HepG2 (cell line): Measurements from ENCODE around the gene IGF2. TPM values are rescaled to one million over a fixed set of nuclear protein-coding genes. Genes with fewer than 3 reads are reported as not detected.

Source experiments
- DDIT3 ChIP-seq: sonication (generic); formaldehyde crosslinking; IDR thresholded peaks from 2 replicates; pipeline ENCODE4 v1.4.0; 2020; ENCODE audit warnings: mild to moderate bottlenecking, missing genetic modification reagents
- ELF4 ChIP-seq: sonication (generic); formaldehyde crosslinking; IDR thresholded peaks from 2 replicates; pipeline ENCODE4 v1.5.0; 2020; ENCODE audit warnings: missing genetic modification reagents, mild to moderate bottlenecking, moderate library complexity, borderline replicate concordance
- FOXA3 ChIP-seq: IDR thresholded peaks from 2 replicates; pipeline ENCODE4 v1.6.1; 2016; ENCODE audit warnings: missing genetic modification reagents, missing compliant biosample characterization
- GABPA ChIP-seq, 2 experiments: IDR thresholded peaks; 2 replicates each; pipeline ENCODE4 v1.6.1; 2011 to 2016; ENCODE audit warnings: low read depth in 2 of 2, low read length in 1 of 2, missing biosample characterization in 1 of 2, missing genetic modification characterization in 1 of 2
- GATAD1 ChIP-seq: IDR thresholded peaks from 2 replicates; pipeline ENCODE4 v1.6.1; 2016; ENCODE audit warnings: missing genetic modification reagents, missing compliant biosample characterization
- GZF1 ChIP-seq: sonication (generic); formaldehyde crosslinking; IDR thresholded peaks from 2 replicates; pipeline ENCODE4 v1.5.1; 2020; ENCODE audit warnings: mild to moderate bottlenecking, missing genetic modification reagents
- ISL2 ChIP-seq: sonication (generic); formaldehyde crosslinking; IDR thresholded peaks from 2 replicates; pipeline ENCODE4 v1.5.0; 2020; ENCODE audit warnings: missing genetic modification reagents
- KMT2B ChIP-seq: IDR thresholded peaks from 2 replicates; pipeline ENCODE4 v1.6.1; 2016; ENCODE audit warnings: missing genetic modification reagents, missing compliant biosample characterization
- NFE2 ChIP-seq: sonication (generic); formaldehyde crosslinking; IDR thresholded peaks from 2 replicates; pipeline ENCODE4 v1.4.0; 2020; ENCODE audit warnings: missing genetic modification reagents
- NFRKB ChIP-seq: fragments of 450-650 bp; IDR thresholded peaks from 2 replicates; pipeline ENCODE4 v1.6.1; 2017
- RBAK ChIP-seq: sonication (generic); formaldehyde crosslinking; IDR thresholded peaks from 2 replicates; pipeline ENCODE4 v1.5.1; 2020; ENCODE audit warnings: mild to moderate bottlenecking, missing genetic modification reagents
- RNF2 ChIP-seq: fragments of 450-650 bp; conservative IDR thresholded peaks from 2 replicates; pipeline ENCODE4 v1.6.1; 2016; ENCODE audit warnings: low read depth
- SKI ChIP-seq: fragments of 450-650 bp; IDR thresholded peaks from one replicate; pipeline ENCODE4 v1.6.1; 2018; ENCODE audit warnings: mild to moderate bottlenecking; ENCODE audit not compliant: partially characterized antibody
- SMAD3 ChIP-seq: sonication (generic); formaldehyde crosslinking; IDR thresholded peaks from 2 replicates; pipeline ENCODE4 v1.4.0; 2020; ENCODE audit warnings: missing genetic modification reagents
- SMAD9 ChIP-seq: sonication (generic); formaldehyde crosslinking; IDR thresholded peaks from 2 replicates; pipeline ENCODE4 v1.5.1; 2020; ENCODE audit warnings: mild to moderate bottlenecking, missing genetic modification reagents
- SRF ChIP-seq: IDR thresholded peaks from 2 replicates; pipeline ENCODE4 v1.6.1; 2011; ENCODE audit warnings: mild to moderate bottlenecking, low read depth, low read length, moderate library complexity
- THRA ChIP-seq: sonication (generic); formaldehyde crosslinking; IDR thresholded peaks from 2 replicates; pipeline ENCODE4 v1.4.0; 2020; ENCODE audit warnings: missing genetic modification reagents, borderline replicate concordance
- ZNF225 ChIP-seq: sonication (generic); formaldehyde crosslinking; IDR thresholded peaks from 2 replicates; pipeline ENCODE4 v1.4.0; 2020; ENCODE audit warnings: mild to moderate bottlenecking, missing genetic modification reagents
- ZNF329 ChIP-seq: sonication (generic); formaldehyde crosslinking; IDR thresholded peaks from 2 replicates; pipeline ENCODE4 v1.9.0; 2021; ENCODE audit warnings: low read depth, mild to moderate bottlenecking, missing genetic modification reagents
- ZNF547 ChIP-seq: sonication (generic); formaldehyde crosslinking; IDR thresholded peaks from 2 replicates; pipeline ENCODE4 v1.5.1; 2020; ENCODE audit warnings: mild to moderate bottlenecking, missing genetic modification reagents
- ZNF615 ChIP-seq: sonication (generic); formaldehyde crosslinking; IDR thresholded peaks from 2 replicates; pipeline ENCODE4 v1.5.0; 2020; ENCODE audit warnings: mild to moderate bottlenecking, missing genetic modification reagents, borderline replicate concordance
- ZNF687 ChIP-seq: sonication (generic); formaldehyde crosslinking; IDR thresholded peaks from 2 replicates; pipeline ENCODE4 v1.5.1; 2020; ENCODE audit warnings: mild to moderate bottlenecking, missing genetic modification reagents, moderate library complexity
- ZNF703 ChIP-seq: sonication (generic); formaldehyde crosslinking; IDR thresholded peaks from 2 replicates; pipeline ENCODE4 v1.5.1; 2020; ENCODE audit warnings: missing genetic modification reagents, mild to moderate bottlenecking, moderate library complexity, borderline replicate concordance
- ZNF792 ChIP-seq: IDR thresholded peaks from 2 replicates; pipeline ENCODE4 v1.6.1; 2016
- polyA plus RNA-seq, 8 experiments: library from polyadenylated mRNA; depleted of rRNA in 3 of 8; stranded (reverse) in 7 of 8; unstranded in 1 of 8; fragments of >200 nt; fragmentation: Illumina TruSeq in 4 of 8; extraction: Trizol in 4 of 8; gene quantifications; 2 replicates each; pipeline versions ENCODE4 v1.2.1 to v1.2.3, GENCODE V29; 2011 to 2016; ENCODE audit warnings: low read depth in 4 of 8, missing spikeins in 1 of 8, mixed read lengths in 1 of 8; ENCODE audit not compliant: insufficient read depth in 1 of 8
- total RNA-seq, 5 experiments: library from RNA; depleted of rRNA; stranded (reverse); fragments of >200 nt; fragmentation: Illumina TruSeq; extraction: Trizol; gene quantifications; 2 replicates each; pipeline ENCODE4 v1.2.3, GENCODE V29; 2016; ENCODE audit warnings: low read depth in 1 of 5

IGF2 gene
- total and polyA plus RNA-seq, 2 of the 13 experiments (the other 11 are each of a cell fraction or from before 2014, with no cell fraction given), result 79.1 to 254 TPM

DNA sequence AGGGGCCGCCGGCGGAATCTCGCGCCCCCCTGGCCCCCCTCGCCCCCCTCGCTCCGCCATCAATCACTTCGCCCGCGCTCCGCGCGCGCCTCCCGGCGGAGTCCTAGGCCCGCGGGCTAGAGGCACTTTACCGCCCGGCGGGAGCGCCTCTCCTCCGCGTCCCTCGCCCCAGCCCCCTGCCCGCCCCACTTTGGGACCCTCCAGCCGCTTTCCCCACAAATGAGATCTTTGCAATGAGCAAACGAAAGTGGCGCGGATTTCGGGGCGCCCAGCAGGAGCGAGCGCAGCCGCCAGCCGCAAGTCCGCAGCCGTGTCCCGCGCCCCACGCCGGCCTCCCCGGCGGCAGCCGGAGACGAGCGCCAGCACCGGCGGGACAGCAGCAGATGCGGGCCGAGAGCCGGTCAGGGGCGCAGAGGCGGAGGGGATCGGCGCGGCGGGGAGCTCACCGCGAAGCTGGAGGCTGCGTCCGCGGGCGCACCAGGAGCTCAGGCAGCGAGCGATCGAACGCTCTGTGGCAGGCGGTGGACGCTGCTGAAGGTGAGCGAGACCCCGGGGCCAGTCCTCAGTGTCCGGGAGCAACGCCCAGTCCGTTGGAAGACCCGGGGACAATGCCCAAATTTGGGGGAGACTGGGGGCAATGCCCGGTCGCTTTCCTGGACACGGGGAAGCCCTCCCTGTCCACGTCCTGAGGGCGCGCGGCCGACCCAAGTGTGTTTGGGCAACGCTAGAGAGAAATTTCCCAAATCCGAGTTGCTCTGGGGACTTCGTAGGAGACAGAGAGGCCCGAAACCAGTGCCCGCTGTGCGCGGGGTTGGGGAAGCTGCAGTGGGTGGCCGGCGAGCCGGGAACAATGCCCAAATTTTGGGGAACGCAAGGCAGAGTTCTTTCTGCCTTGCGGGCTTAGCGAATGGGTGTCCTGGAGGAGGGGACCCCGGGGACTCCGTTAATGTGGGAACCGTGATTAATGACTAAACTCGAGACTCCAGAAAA is 1.5 kb upstream of the IGF2 start (continued):
- TF ChIP-seq SMAD9 (CRISPR knock-in tag), result no peak
- peak; percentile 69; the same call in 1 of the 2 replicates for TF ChIP-seq RNF2
- no peak for TF ChIP-seq RBAK (CRISPR knock-in tag)
- TF ChIP-seq GATAD1 (CRISPR knock-in tag), result no peak
- TF ChIP-seq SKI, result no peak
- TF ChIP-seq SRF, result no peak
- no peak for TF ChIP-seq ZNF329
- TF ChIP-seq SMAD3 (CRISPR knock-in tag), result no peak
- no peak for TF ChIP-seq ZNF703
- no peak for TF ChIP-seq FOXA3 (CRISPR knock-in tag)
- no peak for TF ChIP-seq ELF4 (CRISPR knock-in tag)
- TF ChIP-seq ZNF615, result no peak
- no peak for TF ChIP-seq ZNF792 (CRISPR knock-in tag)
- no peak for TF ChIP-seq DDIT3 (CRISPR knock-in tag)
- no peak for TF ChIP-seq GZF1 (CRISPR knock-in tag)
- no peak for TF ChIP-seq NFE2 (CRISPR knock-in tag)
- no peak for TF ChIP-seq KMT2B
- no peak for TF ChIP-seq ISL2
- peak; percentile 53 for TF ChIP-seq ZNF687 (CRISPR knock-in tag)
- 0 out of 2 replicates have a peak, but pooled peaks have one; percentile 16 for TF ChIP-seq ZNF547 (CRISPR knock-in tag)
- TF ChIP-seq NFRKB, result no peak
- TF ChIP-seq GABPA (IDR thresholded peaks at IDR 0.05; ENCODE audit: low read depth, low read length), result no peak
- no peak for TF ChIP-seq GABPA (CRISPR knock-in tag; IDR thresholded peaks at IDR 0.05; ENCODE audit: low read depth)
- TF ChIP-seq THRA (CRISPR knock-in tag), result no peak
- TF ChIP-seq ZNF225 (CRISPR knock-in tag), result no peak
